Measurements from ENCODE around the gene KCNAB1. TPM values are rescaled to one million over a fixed set of nuclear protein-coding genes. Genes with fewer than 3 reads are reported as not detected.

KCNAB1 gene
- total and polyA plus RNA-seq, 4 donors: 8.9 to 45.8 (median 17.8) TPM

- DNase-seq: no peak
- Histone ChIP-seq H3K9me3 (ENCODE audit: control insufficient read depth, low read length) (no peaks in the 10 kb centered on the region), H3K27me3 (ENCODE audit: control insufficient read depth in 1 of 2, insufficient read depth in 2 of 2, low read length in 1 of 2) (no peaks in the 10 kb centered on the region), H3K27ac (ENCODE audit: low read depth in 1 of 2, low read length in 2 of 2) (no peak overlapping the region), H3K4me3 (ENCODE audit: low read length in 2 of 2) (no peak overlapping the region), H3K4me1 (ENCODE audit: control insufficient read depth in 1 of 2, insufficient read depth in 2 of 2, low read length in 2 of 2) (no peaks in the 10 kb centered on the region), H3K36me3 (ENCODE audit: control insufficient read depth in 1 of 2, insufficient read depth in 2 of 2, low read length in 1 of 2) (no peaks in the 10 kb centered on the region)
- no peak for ATAC-seq (ENCODE audit: low FRiP score)
- intact Hi-C loops (cut with DNase I): no loop called here
- WGBS, 2 donors: 64 to 71% methylated on average over 7 of the region's 7 CpGs
Observed at GRCh38 chr3:156175570-156175969, 55.2 kb downstream of the KCNAB1 start.

GRCh38 chr3:156176048-156176447 lies 55.7 kb downstream of the KCNAB1 start:
- DNase-seq: no peak
- H3K36me3 ChIP-seq (ENCODE audit: control insufficient read depth in 1 of 2, insufficient read depth in 2 of 2, low read length in 1 of 2): no peaks in the 10 kb centered on the region
- WGBS, 2 donors: 83 to 84% methylated on average over 2 of the region's 2 CpGs
- intact Hi-C loops (cut with DNase I): no loop called here
- H3K4me3 ChIP-seq (ENCODE audit: low read length in 2 of 2): no peak overlapping the region
- ATAC-seq (ENCODE audit: low FRiP score): no peak
- H3K27ac ChIP-seq (ENCODE audit: low read depth in 1 of 2, low read length in 2 of 2): no peak overlapping the region
- H3K27me3 ChIP-seq (ENCODE audit: control insufficient read depth in 1 of 2, insufficient read depth in 2 of 2, low read length in 1 of 2): no peaks in the 10 kb centered on the region
- H3K9me3 ChIP-seq (ENCODE audit: control insufficient read depth, low read length): no peaks in the 10 kb centered on the region
- no peaks in the 10 kb centered on the region for H3K4me1 ChIP-seq (ENCODE audit: control insufficient read depth in 1 of 2, insufficient read depth in 2 of 2, low read length in 2 of 2)

- ATAC-seq (ENCODE audit: low FRiP score) (no peak), DNase-seq (no peak)
- Histone ChIP-seq H3K4me3 (ENCODE audit: low read length in 2 of 2) (no peak overlapping the region), H3K27ac (ENCODE audit: low read depth in 1 of 2, low read length in 2 of 2) (no peak overlapping the region), H3K9me3 (ENCODE audit: control insufficient read depth, low read length) (no peaks in the 10 kb centered on the region), H3K36me3 (ENCODE audit: control insufficient read depth in 1 of 2, insufficient read depth in 2 of 2, low read length in 1 of 2) (no peaks in the 10 kb centered on the region), H3K27me3 (ENCODE audit: control insufficient read depth in 1 of 2, insufficient read depth in 2 of 2, low read length in 1 of 2) (no peaks in the 10 kb centered on the region), H3K4me1 (ENCODE audit: control insufficient read depth in 1 of 2, insufficient read depth in 2 of 2, low read length in 2 of 2) (no peaks in the 10 kb centered on the region)
- WGBS, 2 donors: 98 to 99% methylated on average over 17 of the region's 17 CpGs
- intact Hi-C loops (cut with DNase I): no loop called here
Observed at GRCh38 chr3:156176629-156177210, 56.3 kb downstream of the KCNAB1 start.

GRCh38 chr3:156180077-156180476 lies 59.7 kb downstream of the KCNAB1 start:
- Histone ChIP-seq H3K36me3 (ENCODE audit: control insufficient read depth in 1 of 2, insufficient read depth in 2 of 2, low read length in 1 of 2) (no peaks in the 10 kb centered on the region), H3K27ac (ENCODE audit: low read depth in 1 of 2, low read length in 2 of 2) (no peak overlapping the region), H3K4me3 (ENCODE audit: low read length in 2 of 2) (no peak overlapping the region), H3K9me3 (ENCODE audit: control insufficient read depth, low read length) (no peaks in the 10 kb centered on the region), H3K27me3 (ENCODE audit: control insufficient read depth in 1 of 2, insufficient read depth in 2 of 2, low read length in 1 of 2) (no peaks in the 10 kb centered on the region), H3K4me1 (ENCODE audit: control insufficient read depth in 1 of 2, insufficient read depth in 2 of 2, low read length in 2 of 2) (no peaks in the 10 kb centered on the region)
- intact Hi-C loops (cut with DNase I): no loop called here
- ATAC-seq (ENCODE audit: low FRiP score) (no peak), DNase-seq (no peak)

GRCh38 chr3:156181509-156181908 lies 61.1 kb downstream of the KCNAB1 start:
- Histone ChIP-seq H3K9me3 (ENCODE audit: control insufficient read depth, low read length) (no peaks in the 10 kb centered on the region), H3K27ac (ENCODE audit: low read depth in 1 of 2, low read length in 2 of 2) (no peak overlapping the region), H3K4me3 (ENCODE audit: low read length in 2 of 2) (no peak overlapping the region), H3K4me1 (ENCODE audit: control insufficient read depth in 1 of 2, insufficient read depth in 2 of 2, low read length in 2 of 2) (no peaks in the 10 kb centered on the region), H3K36me3 (ENCODE audit: control insufficient read depth in 1 of 2, insufficient read depth in 2 of 2, low read length in 1 of 2) (no peaks in the 10 kb centered on the region), H3K27me3 (ENCODE audit: control insufficient read depth in 1 of 2, insufficient read depth in 2 of 2, low read length in 1 of 2) (no peaks in the 10 kb centered on the region)
- 87 to 95% methylated on average over 2 of the region's 2 CpGs for WGBS, 2 donors
- intact Hi-C loops (cut with DNase I): no loop called here
- no peak for DNase-seq
- no peak for ATAC-seq (ENCODE audit: low FRiP score)

- 13 to 16% methylated on average over 1 of the region's 1 CpG for WGBS, 2 donors
- DNase-seq (no peak), ATAC-seq (ENCODE audit: low FRiP score) (no peak)
- Histone ChIP-seq H3K27me3 (ENCODE audit: control insufficient read depth in 1 of 2, insufficient read depth in 2 of 2, low read length in 1 of 2) (no peaks in the 10 kb centered on the region), H3K27ac (ENCODE audit: low read depth in 1 of 2, low read length in 2 of 2) (no peak overlapping the region), H3K36me3 (ENCODE audit: control insufficient read depth in 1 of 2, insufficient read depth in 2 of 2, low read length in 1 of 2) (no peaks in the 10 kb centered on the region), H3K4me1 (ENCODE audit: control insufficient read depth in 1 of 2, insufficient read depth in 2 of 2, low read length in 2 of 2) (no peaks in the 10 kb centered on the region), H3K4me3 (ENCODE audit: low read length in 2 of 2) (no peak overlapping the region), H3K9me3 (ENCODE audit: control insufficient read depth, low read length) (no peaks in the 10 kb centered on the region)
- intact Hi-C loops (cut with DNase I): no loop called here
Observed at GRCh38 chr3:156183396-156183795, 63.0 kb downstream of the KCNAB1 start.

- Histone ChIP-seq H3K4me1 (ENCODE audit: control insufficient read depth in 1 of 2, insufficient read depth in 2 of 2, low read length in 2 of 2) (no peaks in the 10 kb centered on the region), H3K9me3 (ENCODE audit: control insufficient read depth, low read length) (no peaks in the 10 kb centered on the region), H3K4me3 (ENCODE audit: low read length in 2 of 2) (no peak overlapping the region), H3K27ac (ENCODE audit: low read depth in 1 of 2, low read length in 2 of 2) (no peak overlapping the region), H3K27me3 (ENCODE audit: control insufficient read depth in 1 of 2, insufficient read depth in 2 of 2, low read length in 1 of 2) (no peaks in the 10 kb centered on the region), H3K36me3 (ENCODE audit: control insufficient read depth in 1 of 2, insufficient read depth in 2 of 2, low read length in 1 of 2) (no peaks in the 10 kb centered on the region)
- intact Hi-C loops (cut with DNase I): no loop called here
- 75 to 97% methylated on average over 1 of the region's 1 CpG for WGBS, 2 donors
- DNase-seq (no peak), ATAC-seq (ENCODE audit: low FRiP score) (no peak)
Observed at GRCh38 chr3:156184156-156184555, 63.8 kb downstream of the KCNAB1 start.

- no peaks in the 10 kb centered on the region for H3K4me1 ChIP-seq (ENCODE audit: control insufficient read depth in 1 of 2, insufficient read depth in 2 of 2, low read length in 2 of 2)
- 98 to 99% methylated on average over 2 of the region's 2 CpGs for WGBS, 2 donors
Observed at GRCh38 chr3:156187146-156187769, 66.9 kb downstream of the KCNAB1 start.

GRCh38 chr3:156188757-156189156 lies 68.4 kb downstream of the KCNAB1 start:
- DNase-seq (no peak), ATAC-seq (ENCODE audit: low FRiP score) (no peak)
- Histone ChIP-seq H3K9me3 (ENCODE audit: control insufficient read depth, low read length) (no peaks in the 10 kb centered on the region), H3K27me3 (ENCODE audit: control insufficient read depth in 1 of 2, insufficient read depth in 2 of 2, low read length in 1 of 2) (no peaks in the 10 kb centered on the region), H3K4me1 (ENCODE audit: control insufficient read depth in 1 of 2, insufficient read depth in 2 of 2, low read length in 2 of 2) (no peaks in the 10 kb centered on the region), H3K4me3 (ENCODE audit: low read length in 2 of 2) (no peak overlapping the region), H3K36me3 (ENCODE audit: control insufficient read depth in 1 of 2, insufficient read depth in 2 of 2, low read length in 1 of 2) (no peaks in the 10 kb centered on the region), H3K27ac (ENCODE audit: low read depth in 1 of 2, low read length in 2 of 2) (no peak overlapping the region)
- intact Hi-C loops (cut with DNase I): no loop called here
- WGBS, 2 donors: 94 to 95% methylated on average over 3 of the region's 3 CpGs

More at GRCh38 chr3:156187146-156187769, 66.9 kb downstream of the KCNAB1 start:
- Histone ChIP-seq H3K9me3 (ENCODE audit: control insufficient read depth, low read length) (no peaks in the 10 kb centered on the region), H3K27ac (ENCODE audit: low read depth in 1 of 2, low read length in 2 of 2) (no peak overlapping the region), H3K4me3 (ENCODE audit: low read length in 2 of 2) (no peak overlapping the region), H3K36me3 (ENCODE audit: control insufficient read depth in 1 of 2, insufficient read depth in 2 of 2, low read length in 1 of 2) (no peaks in the 10 kb centered on the region), H3K27me3 (ENCODE audit: control insufficient read depth in 1 of 2, insufficient read depth in 2 of 2, low read length in 1 of 2) (no peaks in the 10 kb centered on the region)
- no peak for ATAC-seq (ENCODE audit: low FRiP score)
- DNase-seq: no peak
- intact Hi-C loops (cut with DNase I): no loop called here

All from aorta (tissue), 5 donors.